ENCODE measurements around the gene FAF1.
"Not testable (repeated sequence)": the region's sequence is repeated elsewhere in the genome, so short reads cannot be mapped to it uniquely, and the experiment has no call there.

The FAF1 gene

DNA sequence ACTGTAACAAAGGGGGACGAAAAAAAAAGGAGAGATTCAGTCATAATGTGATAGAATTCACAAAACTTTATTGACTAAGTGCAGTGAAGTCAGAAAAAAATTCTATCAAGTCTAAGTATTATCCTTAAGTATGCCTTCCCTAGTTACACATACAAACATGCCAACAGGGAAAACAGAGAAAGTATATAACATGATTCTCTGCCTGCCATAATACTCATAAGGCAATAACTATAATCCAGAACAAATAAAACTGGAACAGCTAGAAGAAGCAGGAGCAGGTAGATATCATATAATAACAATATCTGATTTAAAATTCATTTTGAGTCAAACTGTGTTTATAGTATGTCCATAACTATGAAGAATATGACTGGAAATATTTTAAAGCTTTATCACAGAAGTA is 184.3 kb downstream of the FAF1 start:
- H3K27ac Mint-ChIP-seq, result no peak overlapping the region
- H3K36me3 Mint-ChIP-seq, result peaks cover 18% of the 10 kb centered on the region
- ATAC-seq, result no peak
- no peak overlapping the region for H3K4me3 Mint-ChIP-seq
- H3K9me3 Mint-ChIP-seq, result no peaks in the 10 kb centered on the region
- H3K27me3 Mint-ChIP-seq, result no peaks in the 10 kb centered on the region
- peaks cover 12% of the 10 kb centered on the region for H3K4me1 Mint-ChIP-seq

DNA sequence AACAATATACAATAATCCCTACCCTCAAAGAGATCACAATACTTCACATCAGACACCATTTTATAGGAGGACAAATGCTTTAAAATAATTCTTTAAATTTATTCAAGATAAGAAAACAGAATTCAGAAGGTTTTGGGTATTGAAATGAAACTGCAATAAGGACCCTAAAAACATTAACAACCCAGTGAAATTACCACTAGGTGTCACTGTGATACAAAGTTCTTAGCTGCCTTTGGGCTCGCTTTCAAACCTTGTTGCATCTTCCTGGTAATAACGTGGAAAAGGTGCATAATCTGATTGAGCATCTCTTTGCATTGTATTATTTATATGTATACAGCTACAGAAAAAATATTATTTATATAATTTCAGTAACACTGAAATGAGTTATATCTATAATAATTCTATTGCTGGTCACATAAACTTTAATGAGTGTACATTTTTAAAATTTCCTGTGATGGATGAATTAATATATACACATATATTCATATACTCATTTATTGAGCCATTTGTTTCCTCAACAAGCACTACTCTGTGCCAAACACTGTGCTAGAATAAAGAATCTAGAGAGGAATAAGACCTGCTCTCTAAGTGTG is 185.2 kb downstream of the FAF1 start:
- ATAC-seq, result no peak
- Mint-ChIP-seq H3K4me1 (peaks cover 8% of the 10 kb centered on the region), H3K27me3 (no peaks in the 10 kb centered on the region), H3K4me3 (no peak overlapping the region), H3K9me3 (no peaks in the 10 kb centered on the region), H3K36me3 (peaks cover 9% of the 10 kb centered on the region), H3K27ac (no peak overlapping the region)

DNA sequence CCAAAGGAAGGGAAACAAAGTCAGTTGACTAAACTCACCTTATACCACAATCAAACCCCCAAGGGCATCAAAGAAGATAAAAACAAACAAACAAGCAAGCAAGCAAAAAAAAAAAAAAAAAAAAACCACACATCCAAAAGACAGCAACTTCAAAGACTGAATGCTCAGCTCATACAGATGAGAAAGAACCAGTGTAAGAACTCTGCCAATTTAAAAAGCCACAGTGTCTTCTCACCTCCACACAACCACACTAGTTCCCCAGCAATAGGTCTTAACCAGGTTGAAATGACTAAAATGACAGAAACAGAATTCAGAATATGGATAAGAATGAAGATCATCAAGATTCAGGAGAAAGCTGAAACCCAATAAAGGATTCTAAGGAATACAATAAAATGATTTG is 193.4 kb downstream of the FAF1 start:
- ATAC-seq, result no peak
- H3K4me1 Mint-ChIP-seq, result peaks cover 35% of the 10 kb centered on the region
- peaks cover 4% of the 10 kb centered on the region for H3K9me3 Mint-ChIP-seq
- peaks cover 41% of the 10 kb centered on the region for H3K36me3 Mint-ChIP-seq
- no peaks in the 10 kb centered on the region for H3K27me3 Mint-ChIP-seq
- H3K27ac Mint-ChIP-seq, result no peak overlapping the region
- H3K4me3 Mint-ChIP-seq, result no peak overlapping the region

DNA sequence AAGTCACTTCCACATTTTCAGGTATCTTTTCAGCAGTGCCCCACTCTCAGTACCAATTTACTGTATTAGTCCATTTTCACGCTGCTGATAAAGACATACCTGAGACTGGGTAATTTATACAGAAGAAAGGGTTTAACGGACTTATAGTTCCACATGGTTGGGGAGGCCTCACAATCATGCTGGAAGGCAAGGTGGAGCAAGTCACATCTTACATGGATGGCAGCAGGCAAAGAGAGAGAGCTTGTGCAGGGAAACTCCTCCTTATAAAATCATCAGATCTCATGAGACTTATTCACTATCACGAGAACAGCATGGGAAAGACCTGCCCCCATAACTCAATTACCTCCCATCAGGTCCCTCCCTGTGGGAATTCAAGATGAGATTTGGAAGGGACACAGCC is 203.5 kb downstream of the FAF1 start:
- not testable (repeated sequence) for ATAC-seq, H3K27ac Mint-ChIP-seq, H3K4me3 Mint-ChIP-seq, H3K4me1 Mint-ChIP-seq, H3K27me3 Mint-ChIP-seq
- Mint-ChIP-seq H3K36me3 (peaks cover 66% of the 10 kb centered on the region), H3K9me3 (peaks cover 16% of the 10 kb centered on the region)

DNA sequence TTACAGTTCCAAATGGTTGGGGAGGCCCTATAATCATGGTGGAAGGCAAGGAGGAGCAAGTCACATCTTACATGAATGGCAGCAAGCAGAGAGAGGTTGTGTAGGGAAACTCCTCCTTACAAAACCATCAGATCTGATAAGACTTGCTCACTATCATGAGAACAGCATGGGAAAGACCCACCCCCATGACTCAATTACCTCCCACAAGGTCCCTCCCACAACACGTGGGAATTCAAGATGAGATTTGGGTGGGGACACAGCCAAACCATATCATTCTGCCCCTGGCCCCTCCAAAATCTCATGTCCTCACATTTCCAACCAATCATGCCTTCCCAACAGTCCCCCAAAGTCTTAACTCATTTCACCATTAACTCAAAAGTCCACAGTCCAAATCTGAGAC is 205.3 kb downstream of the FAF1 start:
- H3K27ac Mint-ChIP-seq, H3K27me3 Mint-ChIP-seq, H3K4me1 Mint-ChIP-seq, ATAC-seq, H3K4me3 Mint-ChIP-seq: not testable (repeated sequence)
- Mint-ChIP-seq H3K9me3 (peaks cover 10% of the 10 kb centered on the region), H3K36me3 (peaks cover 53% of the 10 kb centered on the region)

DNA sequence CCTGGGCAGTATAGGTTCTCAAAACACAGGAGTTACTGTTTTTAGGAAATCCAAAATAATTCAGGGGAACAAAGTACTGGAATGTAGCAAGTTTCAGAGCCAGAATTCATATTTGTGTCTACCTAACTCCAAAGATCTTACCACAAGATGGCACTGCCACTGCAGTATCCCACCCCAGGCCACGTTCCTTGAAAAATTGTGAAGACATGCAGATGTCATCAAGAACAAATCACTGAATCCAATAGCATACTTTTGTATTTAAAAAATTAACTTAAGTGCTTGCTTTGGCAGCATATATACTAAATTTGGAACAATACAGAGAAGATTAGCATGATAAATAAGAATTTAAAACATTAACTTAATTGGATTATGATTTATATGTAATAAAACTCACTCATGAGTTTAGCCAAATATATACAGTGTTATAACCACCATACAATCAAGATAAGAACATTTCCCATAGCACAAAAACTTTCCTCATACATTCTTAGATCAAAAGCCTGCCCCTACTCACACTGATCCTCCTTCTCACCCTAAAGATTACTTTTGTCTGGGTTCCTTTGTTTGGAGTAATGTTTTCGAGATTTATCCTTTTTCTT is 209.9 kb downstream of the FAF1 start:
- Mint-ChIP-seq H3K27ac (no peak overlapping the region), H3K27me3 (no peaks in the 10 kb centered on the region), H3K4me1 (no peaks in the 10 kb centered on the region), H3K4me3 (no peak overlapping the region), H3K9me3 (no peaks in the 10 kb centered on the region), H3K36me3 (peaks cover 38% of the 10 kb centered on the region)
- no peak for ATAC-seq

DNA sequence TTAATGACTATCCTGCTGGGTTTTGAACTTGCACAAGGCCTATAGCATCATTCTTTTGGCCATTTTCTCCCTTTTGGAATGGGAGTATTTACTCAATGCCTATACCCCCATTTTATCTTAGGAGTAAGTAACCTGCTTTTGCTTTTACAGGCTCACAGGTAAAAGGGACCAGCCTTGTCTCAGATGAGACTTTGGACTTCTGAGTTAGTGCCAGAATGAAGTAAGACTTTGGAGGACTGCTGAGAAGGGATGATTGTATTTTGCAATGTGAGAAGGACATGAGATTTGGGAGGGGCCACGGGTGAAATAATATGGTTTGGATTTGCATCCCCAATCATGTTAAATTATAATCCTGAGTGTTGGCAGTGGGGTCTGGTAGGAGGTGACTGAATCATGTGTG is 212.7 kb downstream of the FAF1 start:
- Mint-ChIP-seq H3K27ac (no peak overlapping the region), H3K9me3 (no peaks in the 10 kb centered on the region), H3K36me3 (peaks cover 35% of the 10 kb centered on the region), H3K4me3 (no peak overlapping the region), H3K27me3 (no peaks in the 10 kb centered on the region), H3K4me1 (no peaks in the 10 kb centered on the region)
- ATAC-seq, result no peak

DNA sequence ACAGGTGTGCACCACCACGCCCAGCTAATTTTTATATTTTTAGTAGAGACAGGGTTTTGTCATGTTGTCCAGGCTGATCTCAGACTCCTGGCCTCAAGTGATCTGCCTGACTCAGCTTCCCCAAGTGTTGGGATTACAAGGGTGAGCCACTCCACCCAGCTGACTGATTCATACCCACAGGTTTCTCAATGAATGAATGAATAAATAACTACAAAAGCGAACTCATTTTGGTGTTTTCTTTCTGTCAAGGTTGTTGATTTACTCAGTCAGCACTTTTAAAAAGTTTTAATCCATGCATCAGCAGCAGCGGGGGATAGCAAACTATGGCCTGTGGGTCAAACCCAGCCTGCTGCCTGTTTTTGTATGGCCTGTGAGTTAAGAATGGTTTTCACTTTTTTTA is 217.5 kb downstream of the FAF1 start:
- H3K27me3 Mint-ChIP-seq, result no peaks in the 10 kb centered on the region
- no peak overlapping the region for H3K27ac Mint-ChIP-seq
- H3K36me3 Mint-ChIP-seq, result peaks cover 49% of the 10 kb centered on the region
- no peak for ATAC-seq
- no peaks in the 10 kb centered on the region for H3K4me1 Mint-ChIP-seq
- H3K4me3 Mint-ChIP-seq, result no peak overlapping the region
- H3K9me3 Mint-ChIP-seq, result no peaks in the 10 kb centered on the region

DNA sequence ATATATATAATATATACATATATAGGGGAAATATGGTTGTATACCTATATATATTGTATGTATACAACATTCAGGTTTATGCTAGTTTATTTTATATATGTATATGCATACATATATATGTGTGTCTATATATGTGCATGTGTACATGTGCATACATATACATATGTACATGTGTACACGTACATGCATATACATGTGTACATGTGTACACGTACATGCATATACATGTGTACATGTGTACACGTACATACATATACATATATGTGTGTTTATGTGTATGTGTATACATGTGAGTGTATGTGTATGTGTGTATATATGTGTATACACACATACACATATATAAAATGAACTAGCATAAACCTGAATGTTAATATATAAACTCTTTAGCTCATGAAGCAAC is 220.9 kb downstream of the FAF1 start:
- no peak for ATAC-seq
- Mint-ChIP-seq H3K27me3 (no peaks in the 10 kb centered on the region), H3K9me3 (peaks cover under 1% of the 10 kb centered on the region), H3K27ac (no peak overlapping the region), H3K36me3 (peaks cover 37% of the 10 kb centered on the region), H3K4me1 (peaks cover 2% of the 10 kb centered on the region), H3K4me3 (no peak overlapping the region)

DNA sequence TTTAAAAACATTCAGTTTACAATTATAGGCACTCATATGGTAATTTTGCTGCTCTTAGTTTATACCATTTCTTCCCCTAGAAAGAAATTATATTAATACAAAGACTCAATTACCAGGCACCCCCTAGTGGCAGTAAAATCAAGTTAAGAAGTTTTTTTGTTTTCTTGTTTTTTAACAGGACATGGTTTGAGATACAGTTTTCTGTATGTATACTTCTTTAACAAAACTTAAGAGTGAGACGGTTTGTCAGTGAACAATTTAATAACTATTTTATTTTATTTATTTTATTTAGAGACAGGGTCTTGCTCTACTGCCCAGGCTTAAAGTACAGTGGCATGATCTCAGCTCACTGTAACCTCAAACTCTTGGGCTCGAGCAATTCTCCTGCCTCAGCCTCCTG is 224.6 kb downstream of the FAF1 start:
- H3K27me3 Mint-ChIP-seq, result no peaks in the 10 kb centered on the region
- H3K36me3 Mint-ChIP-seq, result peaks cover 31% of the 10 kb centered on the region
- no peak overlapping the region for H3K27ac Mint-ChIP-seq
- H3K9me3 Mint-ChIP-seq, result peaks cover 3% of the 10 kb centered on the region
- ATAC-seq, result no peak
- H3K4me3 Mint-ChIP-seq, result no peak overlapping the region
- peaks cover 26% of the 10 kb centered on the region for H3K4me1 Mint-ChIP-seq

DNA sequence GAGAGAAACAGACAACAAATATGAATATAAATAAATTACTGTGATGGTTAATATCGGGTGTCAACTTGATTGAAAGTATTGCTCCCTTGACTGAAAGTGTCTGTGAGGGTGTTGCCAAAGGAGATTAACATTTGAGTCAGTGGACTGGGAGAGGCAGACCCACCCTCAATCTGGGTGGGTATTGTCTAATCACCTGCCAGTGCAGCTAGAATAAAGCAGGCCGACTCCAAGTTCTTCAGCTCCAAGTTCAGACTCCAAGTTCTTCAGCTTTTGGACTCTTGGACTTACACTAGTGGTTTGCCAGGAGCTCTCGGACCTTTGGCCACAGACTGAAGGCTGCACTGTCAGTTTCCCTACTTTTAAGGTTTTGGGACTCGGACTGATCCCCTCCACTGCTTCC is 232.5 kb downstream of the FAF1 start:
- H3K27me3 Mint-ChIP-seq, H3K27ac Mint-ChIP-seq, ATAC-seq, H3K4me3 Mint-ChIP-seq, H3K9me3 Mint-ChIP-seq: not testable (repeated sequence)
- Mint-ChIP-seq H3K36me3 (peaks cover 32% of the 10 kb centered on the region), H3K4me1 (peaks cover 39% of the 10 kb centered on the region)

DNA sequence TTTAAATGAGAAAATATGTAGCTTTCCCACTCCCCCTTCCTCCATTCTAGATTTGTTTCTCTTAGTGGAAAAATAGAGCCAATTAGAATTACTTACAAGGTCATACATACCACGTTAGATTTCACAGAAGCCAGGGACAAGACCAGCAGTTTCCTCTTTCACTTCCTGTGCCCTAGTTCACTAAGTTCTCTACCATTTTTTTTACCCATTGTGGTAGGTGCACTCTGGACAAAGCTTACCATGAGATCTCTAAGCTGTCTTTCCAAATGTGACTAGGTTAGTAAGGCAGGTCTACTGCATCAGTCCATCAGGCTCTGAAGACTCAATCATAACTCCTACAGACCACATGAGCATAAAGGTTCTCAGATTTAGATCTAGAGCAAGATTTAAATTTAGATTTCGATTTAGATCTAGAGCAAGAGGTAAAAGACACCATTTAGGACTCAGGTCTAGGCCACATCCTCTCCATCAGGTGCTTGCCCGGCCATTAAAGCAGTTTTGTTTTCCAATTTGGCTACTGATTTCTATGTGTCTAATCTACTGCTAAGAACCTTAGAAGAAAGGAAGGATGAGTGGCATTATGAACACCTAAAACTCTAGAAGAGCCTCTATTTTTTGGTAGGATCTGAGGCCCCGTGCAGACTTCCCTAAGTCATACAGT is 235.3 kb downstream of the FAF1 start:
- ATAC-seq, result peak; percentile 87
- Mint-ChIP-seq H3K4me3 (no peak overlapping the region), H3K4me1 (peaks cover 36% of the 10 kb centered on the region), H3K27me3 (no peaks in the 10 kb centered on the region), H3K36me3 (peaks cover 25% of the 10 kb centered on the region), H3K9me3 (no peaks in the 10 kb centered on the region), H3K27ac (peak overlapping the region; percentile 76)

DNA sequence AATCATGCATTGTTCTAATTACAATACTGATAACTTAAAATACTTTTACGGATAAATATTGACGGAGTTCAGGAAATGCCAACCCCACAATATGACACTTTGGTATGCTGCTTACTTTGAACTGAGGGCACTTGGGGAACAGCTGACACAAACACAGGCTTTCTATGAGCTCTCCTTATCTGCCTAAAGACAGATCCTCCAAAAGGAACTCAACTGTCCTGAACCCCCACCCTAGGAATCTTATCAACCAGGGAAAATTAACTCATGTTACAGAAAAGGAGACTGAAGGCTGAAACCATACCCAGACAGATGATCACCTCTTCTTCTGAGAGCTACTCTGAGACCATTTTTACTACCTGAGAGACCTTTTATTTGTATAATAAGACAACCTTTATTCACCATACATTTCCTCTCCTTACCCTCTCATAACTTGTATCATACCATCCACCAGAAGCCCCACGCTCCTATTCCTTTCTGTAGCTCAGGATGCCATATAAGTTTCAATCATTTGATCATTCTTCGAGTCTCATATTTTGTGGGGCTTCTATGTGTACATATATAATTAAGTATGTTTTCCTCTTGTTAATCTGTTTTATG is 239.5 kb downstream of the FAF1 start:
- Mint-ChIP-seq H3K9me3 (no peaks in the 10 kb centered on the region), H3K4me3 (no peak overlapping the region), H3K27ac (no peak overlapping the region), H3K27me3 (no peaks in the 10 kb centered on the region), H3K36me3 (peaks cover 19% of the 10 kb centered on the region), H3K4me1 (peaks cover 35% of the 10 kb centered on the region)
- ATAC-seq, result no peak

DNA sequence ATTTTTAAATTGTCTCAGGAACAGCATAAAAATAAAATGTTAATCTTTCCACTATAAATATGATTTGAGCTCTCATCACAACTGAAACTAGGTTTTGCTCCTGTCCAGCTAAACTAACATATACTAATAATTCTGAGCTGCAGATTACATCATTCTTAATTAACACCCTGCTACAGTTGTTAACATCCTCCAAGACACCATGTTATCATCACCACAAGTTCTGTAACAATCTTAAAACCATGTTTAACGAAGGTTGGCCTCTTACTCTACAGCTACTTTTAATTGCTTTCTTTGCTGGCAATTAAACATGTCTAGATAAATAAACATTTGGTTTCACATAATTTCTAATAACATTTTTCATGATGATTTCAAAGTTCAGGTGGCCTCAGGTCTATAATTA is 240.9 kb downstream of the FAF1 start:
- peaks cover 19% of the 10 kb centered on the region for H3K36me3 Mint-ChIP-seq
- H3K4me1 Mint-ChIP-seq, result peaks cover 20% of the 10 kb centered on the region
- H3K27ac Mint-ChIP-seq, result no peak overlapping the region
- no peak overlapping the region for H3K4me3 Mint-ChIP-seq
- no peak for ATAC-seq
- H3K9me3 Mint-ChIP-seq, result no peaks in the 10 kb centered on the region
- H3K27me3 Mint-ChIP-seq, result no peaks in the 10 kb centered on the region

DNA sequence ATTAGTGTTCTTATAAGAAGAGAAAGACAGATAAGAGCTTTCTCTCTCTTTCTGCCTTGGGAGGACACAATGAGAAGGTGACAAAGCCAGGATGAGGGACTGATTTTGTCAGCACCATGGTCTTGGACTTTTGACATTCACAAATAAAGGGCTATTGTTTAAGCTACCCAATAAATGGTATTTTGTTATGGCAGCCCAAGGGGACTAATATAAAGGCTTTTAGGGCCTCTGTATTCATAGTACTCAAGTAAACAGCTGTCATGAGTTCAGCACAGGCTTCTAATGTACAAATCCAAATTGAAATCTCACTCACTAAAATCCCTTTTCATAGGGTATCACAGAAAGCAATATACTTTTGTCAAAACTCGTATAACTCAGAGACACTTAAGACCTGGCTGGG is 242.7 kb downstream of the FAF1 start:
- Mint-ChIP-seq H3K9me3 (no peaks in the 10 kb centered on the region), H3K36me3 (peaks cover 14% of the 10 kb centered on the region)
- ATAC-seq, result no peak

DNA sequence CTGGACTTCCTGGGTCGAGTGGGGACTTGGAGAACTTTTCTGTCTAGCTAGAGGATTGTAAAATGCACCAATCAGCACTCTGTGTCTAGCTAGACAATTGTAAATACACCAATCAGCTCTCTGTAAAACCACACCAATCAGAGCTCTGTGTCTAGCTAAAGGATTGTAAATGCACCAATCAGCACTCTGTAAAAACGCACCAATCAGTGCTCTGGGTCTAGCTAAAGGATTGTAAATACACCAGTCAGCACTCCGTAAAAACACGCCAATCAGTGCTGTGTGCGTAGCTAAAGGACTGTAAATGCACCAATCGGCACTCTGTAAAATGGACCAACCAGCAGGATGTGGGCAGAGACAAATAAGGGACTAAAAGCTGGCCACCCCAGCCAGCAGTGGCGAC is 243.6 kb downstream of the FAF1 start:
- peaks cover 14% of the 10 kb centered on the region for H3K36me3 Mint-ChIP-seq
- H3K9me3 Mint-ChIP-seq, H3K4me1 Mint-ChIP-seq, H3K27me3 Mint-ChIP-seq, H3K27ac Mint-ChIP-seq, H3K4me3 Mint-ChIP-seq, ATAC-seq: not testable (repeated sequence)

More for the DNA sequence above, 242.7 kb downstream of the FAF1 start:
- no peak overlapping the region for H3K27ac Mint-ChIP-seq
- H3K27me3 Mint-ChIP-seq, result no peaks in the 10 kb centered on the region
- H3K4me1 Mint-ChIP-seq, result peaks cover 7% of the 10 kb centered on the region
- no peak overlapping the region for H3K4me3 Mint-ChIP-seq

Measured in stimulated activated memory B cell treated with anti-CD40 and anti-IgM and Interleukin-4, amounts not matched to agents 10 μg/mL and 1 μg/mL and 100 μg/mL, for 72 hours (primary cell).